ENCODE measurements around the gene CLP1.

DNA sequence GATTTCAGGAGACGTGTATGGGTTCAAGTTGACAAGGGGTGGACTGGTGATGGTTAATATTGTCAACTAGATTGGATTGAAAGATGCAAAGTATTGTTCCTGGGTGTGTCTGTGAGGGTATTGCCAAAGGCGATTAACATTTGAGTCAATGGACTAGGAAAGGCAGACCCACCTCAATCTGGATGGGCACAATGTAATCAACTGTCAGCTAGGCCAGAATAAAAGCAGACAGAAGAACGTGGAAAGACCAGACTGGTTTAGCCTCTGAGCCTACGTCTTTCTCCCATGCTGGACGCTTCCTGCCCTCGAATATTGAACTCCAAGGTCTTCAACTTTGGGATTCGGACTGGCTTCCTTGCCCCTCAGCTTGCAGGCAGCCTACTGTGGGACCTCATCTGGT, 6.2 kb upstream of the CLP1 start:
- TF ChIP-seq, protein P1, sequence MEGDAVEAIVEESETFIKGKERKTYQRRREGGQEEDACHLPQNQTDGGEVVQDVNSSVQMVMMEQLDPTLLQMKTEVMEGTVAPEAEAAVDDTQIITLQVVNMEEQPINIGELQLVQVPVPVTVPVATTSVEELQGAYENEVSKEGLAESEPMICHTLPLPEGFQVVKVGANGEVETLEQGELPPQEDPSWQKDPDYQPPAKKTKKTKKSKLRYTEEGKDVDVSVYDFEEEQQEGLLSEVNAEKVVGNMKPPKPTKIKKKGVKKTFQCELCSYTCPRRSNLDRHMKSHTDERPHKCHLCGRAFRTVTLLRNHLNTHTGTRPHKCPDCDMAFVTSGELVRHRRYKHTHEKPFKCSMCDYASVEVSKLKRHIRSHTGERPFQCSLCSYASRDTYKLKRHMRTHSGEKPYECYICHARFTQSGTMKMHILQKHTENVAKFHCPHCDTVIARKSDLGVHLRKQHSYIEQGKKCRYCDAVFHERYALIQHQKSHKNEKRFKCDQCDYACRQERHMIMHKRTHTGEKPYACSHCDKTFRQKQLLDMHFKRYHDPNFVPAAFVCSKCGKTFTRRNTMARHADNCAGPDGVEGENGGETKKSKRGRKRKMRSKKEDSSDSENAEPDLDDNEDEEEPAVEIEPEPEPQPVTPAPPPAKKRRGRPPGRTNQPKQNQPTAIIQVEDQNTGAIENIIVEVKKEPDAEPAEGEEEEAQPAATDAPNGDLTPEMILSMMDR (IDR thresholded peaks at IDR 0.05) = no peak
- no peak for TF ChIP-seq POLR2A (IDR thresholded peaks at IDR 0.05)

All from testis (tissue), 2 donors.